ENCODE data around the gene FRMD5. TPM values are rescaled to one million over a fixed set of nuclear protein-coding genes. Genes with fewer than 3 reads are reported as not detected.

The FRMD5 gene
- total RNA-seq, 1 experiment from 2014 or later: 0.98 TPM

- H3K4me1 Mint-ChIP-seq (ENCODE audit: insufficient read depth, unreplicated experiment): peaks cover 7% of the 10 kb centered on the region
- no peak overlapping the region for H3K4me3 Mint-ChIP-seq (ENCODE audit: unreplicated experiment)
- BruUV-seq (replicated peaks): no TSS peak
- H3K27ac Mint-ChIP-seq (ENCODE audit: low read depth, unreplicated experiment): no peak overlapping the region
- no peak for DNase-seq (ENCODE audit: unreplicated experiment)
- no peaks in the 10 kb centered on the region for H3K9me3 Mint-ChIP-seq (ENCODE audit: unreplicated experiment)
- no peaks in the 10 kb centered on the region for H3K27me3 Mint-ChIP-seq (ENCODE audit: insufficient read depth, unreplicated experiment)
- ChIA-PET POLR2A (interaction anchor here (0.5 kb wide), 1 partner anchor 509 kb away, joined by 3 read pairs; no protein-coding TSS in a partner anchor), CTCF (interaction anchor here (0.7 to 2.4 kb wide), 2 partner anchors 107 to 114 kb away, joined by 3 to 9 read pairs; no protein-coding TSS in a partner anchor)
- intact Hi-C loops (cut with micrococcal nuclease): no loop called here
- H3K36me3 Mint-ChIP-seq (ENCODE audit: insufficient read depth, unreplicated experiment): no peaks in the 10 kb centered on the region
- no peak for TF ChIP-seq CTCF (IDR thresholded peaks at IDR 0.05; ENCODE audit: unreplicated experiment)
These were observed 236.2 kb downstream of the FRMD5 start for GRCh38 chr15:43958861-43959330.

- TF ChIP-seq CTCF (IDR thresholded peaks at IDR 0.05; ENCODE audit: unreplicated experiment): no peak
- no peak for DNase-seq (ENCODE audit: unreplicated experiment)
- BruUV-seq (replicated peaks): no TSS peak
- intact Hi-C loops (cut with micrococcal nuclease): no loop called here
- H3K4me3 Mint-ChIP-seq (ENCODE audit: unreplicated experiment): no peak overlapping the region
- CTCF ChIA-PET: no interaction called here
- H3K9me3 Mint-ChIP-seq (ENCODE audit: unreplicated experiment): no peaks in the 10 kb centered on the region
- no peak overlapping the region for H3K27ac Mint-ChIP-seq (ENCODE audit: low read depth, unreplicated experiment)
- no peaks in the 10 kb centered on the region for H3K36me3 Mint-ChIP-seq (ENCODE audit: insufficient read depth, unreplicated experiment)
- POLR2A ChIA-PET: interaction anchor here (0.6 kb wide), 1 partner anchor 67 kb away, joined by 3 read pairs; no protein-coding TSS in a partner anchor
- peaks cover 7% of the 10 kb centered on the region for H3K4me1 Mint-ChIP-seq (ENCODE audit: insufficient read depth, unreplicated experiment)
- no peaks in the 10 kb centered on the region for H3K27me3 Mint-ChIP-seq (ENCODE audit: insufficient read depth, unreplicated experiment)
These were observed 237.3 kb downstream of the FRMD5 start for GRCh38 chr15:43957724-43958123.

DNA sequence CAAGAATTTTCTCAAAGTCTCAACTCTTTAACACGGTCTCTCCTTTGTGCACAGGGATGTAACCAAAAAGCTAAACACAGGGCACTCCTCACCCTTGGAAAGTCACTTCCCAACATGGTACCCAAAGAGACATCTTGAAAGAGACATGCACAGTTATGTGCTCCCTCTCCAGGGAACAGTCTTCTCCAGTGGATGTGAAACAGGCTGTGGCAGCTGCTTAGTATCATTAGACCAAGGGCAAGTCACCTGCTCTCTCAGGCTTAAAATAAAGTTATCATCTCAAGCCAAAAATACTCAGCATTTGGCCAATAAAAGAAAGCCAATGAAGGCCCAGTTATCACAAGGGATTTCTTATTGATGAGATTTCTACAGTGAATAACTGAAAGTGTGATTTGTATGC, 239.9 kb downstream of the FRMD5 start:
- no peak for DNase-seq (ENCODE audit: unreplicated experiment)
- Mint-ChIP-seq H3K9me3 (ENCODE audit: unreplicated experiment) (no peaks in the 10 kb centered on the region), H3K36me3 (ENCODE audit: insufficient read depth, unreplicated experiment) (no peaks in the 10 kb centered on the region), H3K4me1 (ENCODE audit: insufficient read depth, unreplicated experiment) (peaks cover 7% of the 10 kb centered on the region), H3K27ac (ENCODE audit: low read depth, unreplicated experiment) (no peak overlapping the region), H3K27me3 (ENCODE audit: insufficient read depth, unreplicated experiment) (no peaks in the 10 kb centered on the region), H3K4me3 (ENCODE audit: unreplicated experiment) (no peak overlapping the region)
- CTCF ChIA-PET: interaction anchor here (0.6 to 0.8 kb wide), 3 partner anchors 16 to 51 kb away, joined by 3 to 4 read pairs (median 3); no protein-coding TSS in a partner anchor
- no peak for TF ChIP-seq CTCF (IDR thresholded peaks at IDR 0.05; ENCODE audit: unreplicated experiment)
- POLR2A ChIA-PET: no interaction called here
- intact Hi-C loops (cut with micrococcal nuclease): no loop called here
- no TSS peak for BruUV-seq (replicated peaks)

GRCh38 chr15:43954181-43954621, 240.9 kb downstream of the FRMD5 start:
- no peaks in the 10 kb centered on the region for H3K9me3 Mint-ChIP-seq (ENCODE audit: unreplicated experiment)
- peaks cover 7% of the 10 kb centered on the region for H3K4me1 Mint-ChIP-seq (ENCODE audit: insufficient read depth, unreplicated experiment)
- no peaks in the 10 kb centered on the region for H3K36me3 Mint-ChIP-seq (ENCODE audit: insufficient read depth, unreplicated experiment)
- no peak overlapping the region for H3K4me3 Mint-ChIP-seq (ENCODE audit: unreplicated experiment)
- DNase-seq (ENCODE audit: unreplicated experiment): no peak
- no TSS peak for BruUV-seq (replicated peaks)
- H3K27me3 Mint-ChIP-seq (ENCODE audit: insufficient read depth, unreplicated experiment): no peaks in the 10 kb centered on the region
- ChIA-PET POLR2A (interaction anchor here (0.6 kb wide), 1 partner anchor 297 kb away, joined by 3 read pairs; no protein-coding TSS in a partner anchor), CTCF (interaction anchor here (1.0 kb wide), 1 partner anchor 14 kb away, joined by 3 read pairs; no protein-coding TSS in a partner anchor)
- intact Hi-C loops (cut with micrococcal nuclease): no loop called here
- no peak overlapping the region for H3K27ac Mint-ChIP-seq (ENCODE audit: low read depth, unreplicated experiment)
- TF ChIP-seq CTCF (IDR thresholded peaks at IDR 0.05; ENCODE audit: unreplicated experiment): no peak

Measured in MCF 10A (cell line).